Stimulated activated CD8-positive, alpha-beta memory T cell treated with anti-CD3 and anti-CD28 coated beads, Interleukin-2, amount 100 ng/mL, for 1 hour (primary cell): Measurements from ENCODE around the gene YIPF5.

Experiments used
- DNase-seq, 2 donors: peaks; one replicate each; pipeline ENCODE4 v3.0.0-alpha.2; 2020; ENCODE audit warnings: low read depth in 2 of 2

YIPF5 gene

GRCh38 chr5:144170276-144171024 lies at the start of gene YIPF5, which contains the start of gene KCTD16:
TSS of gene YIPF5 (minus strand) at chr5:144170659. CDS start at chr5:144169955, 704 bp downstream.
TSS of gene KCTD16 (plus strand) at chr5:144170873.
- peak; percentile 90 to 95 for DNase-seq

GRCh38 chr5:144219869-144220268 lies 49.4 kb upstream of the YIPF5 start:
- DNase-seq = no peak

DNA sequence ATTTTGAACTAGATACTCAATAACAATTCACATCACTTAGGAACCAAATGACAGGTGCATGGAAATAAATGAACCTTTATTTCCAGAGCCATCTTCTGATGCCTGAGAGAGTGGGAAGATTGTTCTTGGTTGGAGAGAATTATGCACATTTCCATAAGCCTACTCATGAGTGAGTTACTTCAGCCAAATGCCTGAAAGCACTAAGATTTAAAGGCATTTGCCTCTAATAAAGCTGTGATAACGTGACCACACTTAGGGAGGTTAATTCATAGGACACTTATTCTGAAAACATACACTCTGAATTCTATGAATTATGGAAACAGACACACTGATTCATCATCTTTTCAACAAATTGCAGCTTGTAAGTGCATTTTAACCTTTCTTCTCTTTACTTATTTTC lies 40.2 kb upstream of the YIPF5 start:
- no peak for DNase-seq

- no peak for DNase-seq
Measured at GRCh38 chr5:144209361-144209760, 38.9 kb upstream of the YIPF5 start.

DNA sequence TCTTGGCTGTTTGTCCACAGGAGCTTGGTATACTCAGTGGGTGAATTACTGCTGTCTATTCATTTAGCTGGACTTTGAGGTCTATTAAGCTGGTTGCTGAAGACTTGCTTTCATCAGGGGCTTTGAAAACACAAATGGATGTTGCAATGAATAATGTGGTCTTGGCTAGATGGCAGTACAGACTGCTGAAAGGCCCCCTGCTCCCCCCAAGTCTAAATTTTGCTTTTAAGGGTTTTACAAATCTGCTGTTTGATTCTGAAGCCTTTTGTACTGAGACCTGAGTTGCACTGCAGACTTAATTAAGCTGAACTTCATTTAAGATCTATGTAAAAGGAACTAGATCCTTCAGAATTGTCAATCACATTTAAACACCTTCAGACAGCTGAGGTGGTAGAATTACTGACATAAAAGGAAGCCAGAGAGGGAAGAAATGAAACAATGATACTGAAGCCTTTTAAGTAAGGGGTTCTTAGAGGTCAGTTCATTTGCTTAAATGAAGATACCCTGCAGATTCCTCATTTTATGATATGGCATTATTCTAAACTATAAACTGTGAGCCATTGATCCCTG lies 37.5 kb upstream of the YIPF5 start:
- no peak for DNase-seq

DNA sequence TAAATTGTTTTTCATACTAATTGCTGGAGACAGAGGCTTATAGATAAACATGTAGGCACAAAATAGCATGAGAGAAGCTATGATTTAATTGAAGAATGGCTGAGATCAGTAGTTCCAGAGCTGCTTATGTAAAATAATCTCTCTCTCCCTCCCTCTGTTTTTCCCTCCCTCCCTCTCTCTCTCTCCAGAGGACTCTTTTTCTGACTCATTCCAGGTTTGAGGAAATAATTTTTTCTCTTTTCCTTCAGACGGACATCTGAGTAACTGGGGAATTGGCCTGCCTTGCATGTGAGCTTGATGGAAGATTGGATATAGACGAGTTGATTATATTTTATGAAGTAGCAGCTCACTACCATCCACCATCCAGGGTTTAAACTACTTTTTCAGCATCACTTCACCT lies 35.7 kb upstream of the YIPF5 start:
- no peak for DNase-seq

- no peak for DNase-seq
Measured at GRCh38 chr5:144205141-144205551, 34.7 kb upstream of the YIPF5 start.

DNA sequence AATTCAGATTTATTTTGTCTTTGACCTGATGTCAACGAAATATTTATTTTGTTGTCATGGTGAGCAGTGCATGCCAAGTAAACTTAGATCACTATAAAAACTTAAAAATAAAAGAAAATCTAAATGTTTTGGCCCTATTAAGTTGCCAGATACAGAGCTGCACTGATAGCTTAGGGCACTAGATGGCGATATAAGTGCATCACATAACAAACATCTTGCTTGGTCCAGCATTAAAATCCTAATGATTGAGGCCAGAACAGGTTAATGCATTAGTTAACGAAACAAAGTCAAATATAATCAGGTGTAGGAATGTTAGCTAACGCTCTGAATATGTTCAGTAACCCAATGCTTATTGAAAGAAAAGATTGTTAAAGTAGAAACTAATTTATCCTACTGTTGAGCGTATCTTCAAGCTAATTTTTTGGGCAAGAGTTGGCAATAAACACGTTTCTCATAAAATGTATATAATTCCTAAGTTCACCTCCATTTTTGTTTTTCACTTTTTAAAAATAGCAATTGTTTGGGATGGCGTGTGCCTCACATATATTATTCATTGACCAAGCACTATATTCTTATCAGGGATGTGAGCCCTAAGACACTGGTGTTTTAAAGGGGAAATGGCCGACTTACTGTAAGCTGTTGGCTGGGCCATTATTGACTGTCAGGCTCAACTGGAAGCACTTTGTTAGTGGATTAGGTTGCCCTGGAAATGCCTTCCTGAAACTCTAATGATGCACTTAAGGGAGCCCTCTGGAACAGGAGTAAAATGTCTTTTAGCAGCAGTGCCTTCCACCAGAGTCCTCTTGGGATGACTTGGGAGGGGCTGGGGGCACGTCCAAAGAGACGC lies 33.5 kb upstream of the YIPF5 start:
- DNase-seq = no peak

DNA sequence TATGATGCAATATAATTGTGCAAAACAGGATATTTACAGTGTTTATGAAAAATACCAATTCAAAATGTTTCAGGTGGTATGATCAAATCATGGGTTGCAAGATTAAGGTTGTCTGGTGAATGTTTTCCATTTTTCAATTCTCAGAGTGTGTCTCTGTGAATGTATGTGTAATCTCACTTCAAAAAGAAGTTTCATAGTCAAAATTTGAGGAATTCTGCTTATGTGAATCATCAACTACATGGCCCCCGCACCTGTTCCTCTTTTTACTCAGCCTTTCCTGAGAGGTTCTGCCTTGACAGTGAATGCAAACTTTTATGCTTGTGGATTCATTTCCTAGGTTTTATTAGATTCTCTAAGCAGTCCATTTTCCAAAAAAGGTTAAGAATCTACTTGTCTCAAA lies 32.3 kb upstream of the YIPF5 start:
- DNase-seq = no peak

DNA sequence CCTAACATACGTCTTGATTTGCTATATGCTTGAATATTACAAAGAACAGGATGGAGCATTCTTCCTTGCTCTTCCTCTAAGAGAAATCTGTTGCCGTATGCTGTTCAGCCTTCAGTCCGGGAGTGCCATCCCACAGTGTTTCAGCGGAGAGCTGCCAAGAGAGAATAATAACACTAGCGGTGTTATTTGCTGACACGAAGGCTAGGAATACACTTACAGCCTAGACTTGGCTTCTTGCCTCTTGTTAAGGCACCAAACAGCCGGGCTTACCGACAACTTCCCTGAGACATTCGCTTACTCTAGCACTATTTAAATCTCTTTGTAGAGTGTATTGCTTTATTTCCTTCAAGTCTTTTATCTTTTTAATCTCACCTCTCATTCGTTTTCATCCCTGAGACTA lies 31.6 kb upstream of the YIPF5 start:
- no peak for DNase-seq

- no peak for DNase-seq
Measured at GRCh38 chr5:144201588-144201987, 31.1 kb upstream of the YIPF5 start.

- DNase-seq = no peak
Measured at GRCh38 chr5:144198386-144198785, 27.9 kb upstream of the YIPF5 start.

DNA sequence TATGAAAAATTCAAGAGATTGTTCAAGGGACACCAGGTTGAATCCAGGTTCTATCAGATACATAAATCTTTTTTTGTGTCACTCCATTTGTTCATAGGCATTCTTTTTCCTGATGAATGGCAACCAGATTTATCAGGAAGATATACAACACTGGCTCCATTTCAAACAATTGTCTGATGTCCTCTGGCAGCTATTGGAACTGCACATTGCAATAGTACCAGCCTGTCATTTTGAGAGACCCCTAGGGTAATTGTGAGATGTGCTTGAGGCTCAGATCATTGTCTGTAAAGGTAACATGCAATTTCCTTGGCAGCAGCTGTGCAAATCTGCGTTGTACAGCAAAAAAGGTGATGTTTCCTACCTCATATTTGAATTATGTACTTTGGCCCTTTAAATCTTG lies 26.2 kb upstream of the YIPF5 start:
- DNase-seq = no peak

DNA sequence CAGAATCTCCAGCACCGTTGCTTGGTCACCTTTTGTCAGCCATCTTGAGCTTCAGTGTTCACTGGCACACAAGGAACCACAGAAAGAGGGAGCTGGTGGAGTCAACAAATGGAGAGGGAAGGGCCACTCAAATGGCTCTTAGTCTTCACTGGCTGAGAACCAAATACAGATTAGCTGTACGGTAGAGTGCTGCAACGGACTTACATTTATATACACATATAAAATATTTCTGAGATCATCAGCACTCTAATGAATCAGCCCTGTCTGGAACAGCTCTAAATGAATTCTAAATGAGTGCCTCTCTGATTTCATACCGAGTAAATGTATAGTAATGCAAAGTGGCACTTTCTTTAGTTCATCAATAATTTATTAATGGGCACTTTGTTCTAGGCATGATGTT lies 25.0 kb upstream of the YIPF5 start:
- DNase-seq = no peak

GRCh38 chr5:144194144-144194543 lies 23.7 kb upstream of the YIPF5 start:
- DNase-seq = no peak

DNA sequence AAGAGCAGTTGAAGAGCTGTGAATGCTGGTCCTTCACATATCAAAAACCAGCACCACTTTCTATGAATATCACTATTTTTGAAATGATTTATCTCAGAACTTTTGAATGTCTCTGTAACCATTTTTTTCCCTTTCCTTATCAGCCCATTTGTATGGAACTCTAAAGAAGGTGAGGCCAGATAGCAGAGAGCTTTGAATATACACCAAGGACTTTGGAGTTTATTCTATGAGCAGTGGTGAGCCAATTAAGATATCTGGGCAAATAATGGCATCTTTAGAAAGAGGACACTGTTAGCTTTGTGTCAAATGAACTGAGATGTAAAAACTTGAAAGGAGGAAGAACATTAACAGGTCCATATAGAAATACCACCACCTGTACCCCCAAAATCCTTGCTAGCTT lies 22.2 kb upstream of the YIPF5 start:
- DNase-seq = no peak

- DNase-seq = no peak
Measured at GRCh38 chr5:144191998-144192397, 21.5 kb upstream of the YIPF5 start.

DNA sequence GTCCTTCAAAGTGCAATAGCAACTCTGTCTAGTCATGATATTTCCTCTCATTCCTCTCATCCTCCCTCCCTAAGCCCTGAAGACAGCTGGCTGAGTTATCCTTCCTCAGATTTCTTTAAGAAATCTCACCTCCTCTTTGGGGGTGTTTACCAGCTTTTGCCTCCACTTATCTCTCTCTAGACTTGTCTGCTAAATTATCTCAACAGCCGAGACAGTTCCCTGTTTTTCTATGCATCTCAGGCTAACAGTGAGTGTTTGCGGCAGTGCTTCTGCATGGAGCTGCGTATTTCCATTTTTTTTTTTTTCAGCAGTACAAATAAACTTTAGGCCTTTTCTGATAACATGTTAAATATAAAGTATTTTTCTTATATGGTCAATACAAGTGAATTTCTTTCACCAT lies 21.1 kb upstream of the YIPF5 start:
- no peak for DNase-seq

- DNase-seq = peak; percentile 44 to 52
Measured at GRCh38 chr5:144189800-144190429, 19.5 kb upstream of the YIPF5 start.

GRCh38 chr5:144187699-144188294 lies 17.3 kb upstream of the YIPF5 start:
- peak; percentile 57 to 60 for DNase-seq

GRCh38 chr5:144183254-144183889 lies 12.9 kb upstream of the YIPF5 start:
- DNase-seq = no peak
